ENCODE results near the gene ZNF256. TPM values are rescaled to one million over a fixed set of nuclear protein-coding genes. Genes with fewer than 3 reads are reported as not detected.

ZNF256 gene
- total and polyA plus RNA-seq, 2 of the 13 experiments (the other 11 are each of a cell fraction or from before 2014, with no cell fraction given), result 3.8 to 6.0 TPM

DNA sequence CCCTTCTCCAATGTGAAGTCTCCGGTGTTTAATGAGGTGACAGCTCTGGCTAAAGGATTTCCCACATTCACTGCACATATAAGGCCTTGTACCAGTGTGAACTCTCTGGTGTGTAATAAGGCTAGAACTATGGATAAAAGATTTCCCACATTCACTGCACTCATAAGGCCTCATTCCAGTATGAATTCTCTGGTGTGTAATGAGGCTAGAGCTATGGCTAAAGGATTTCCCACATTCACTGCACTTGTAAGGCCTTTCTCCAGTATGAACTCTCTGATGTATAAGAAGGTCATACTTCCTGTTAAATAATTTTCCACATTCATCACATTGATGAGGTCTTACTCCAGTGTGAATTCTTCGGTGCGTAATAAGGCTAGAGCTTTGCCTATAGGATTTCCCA lies 5.9 kb downstream of the ZNF256 start:
- in situ Hi-C loops (cut with HindIII; ENCODE audit: extremely low pct_ligation_motif_present, low pct_unique_long_range_greater_than_20kb) (no loop called here), intact Hi-C loops (cut with micrococcal nuclease; ENCODE audit: unreplicated experiment) (no loop called here)
- H3K4me3 ChIP-seq (replicated peaks in 1 of 3; ENCODE audit: insufficient read depth in 1 of 3, low read depth in 2 of 3, low read length in 3 of 3), result no peak overlapping the region
- FAIRE-seq, result no peak
- H2AFZ ChIP-seq (ENCODE audit: low read length), result no peak overlapping the region
- ATAC-seq, result no peak
- H3K27me3 ChIP-seq (ENCODE audit: control insufficient read depth in 1 of 2, insufficient read depth in 2 of 2, low read length in 2 of 2), result no peaks in the 10 kb centered on the region
- DNase-seq (ENCODE audit: low spot score), result no peak
- ChIA-PET CTCF (ENCODE audit: low intra/inter-chr PET ratio, low total read pairs) (no interaction called here), POLR2A (no interaction called here)
- H3K27ac ChIP-seq (ENCODE audit: extremely low read length, insufficient read depth, low read length), result no peak overlapping the region
- peaks cover 7 to 37% of the 10 kb centered on the region in 2 experiments; a peak in 4 of 5 replicates for H3K36me3 ChIP-seq (replicated peaks in 1 of 2; ENCODE audit: control insufficient read depth in 1 of 2, insufficient read depth in 2 of 2, low read length in 2 of 2)
- H3K4me1 ChIP-seq (ENCODE audit: insufficient read depth, low read length), result peaks cover 12% of the 10 kb centered on the region
- WGBS (ENCODE audit: low lambda C conversion rate), result 96% methylated on average over 3 of the region's 3 CpGs
- H3K9me3 ChIP-seq (ENCODE audit: low read length), result peaks cover 29% of the 10 kb centered on the region
- no TSS peak for BruUV-seq (replicated peaks)
- no peaks in the 10 kb centered on the region for H4K20me1 ChIP-seq (ENCODE audit: insufficient read depth, low read length)
- H3K4me2 ChIP-seq (ENCODE audit: low read depth, low read length), result no peak overlapping the region
- no peak overlapping the region for H3K9ac ChIP-seq (ENCODE audit: insufficient read depth, low read depth, low read length)
- peaks cover 16% of the 10 kb centered on the region for H3K79me2 ChIP-seq (ENCODE audit: insufficient read depth, low read length)
- TF ChIP-seq, protein P1, sequence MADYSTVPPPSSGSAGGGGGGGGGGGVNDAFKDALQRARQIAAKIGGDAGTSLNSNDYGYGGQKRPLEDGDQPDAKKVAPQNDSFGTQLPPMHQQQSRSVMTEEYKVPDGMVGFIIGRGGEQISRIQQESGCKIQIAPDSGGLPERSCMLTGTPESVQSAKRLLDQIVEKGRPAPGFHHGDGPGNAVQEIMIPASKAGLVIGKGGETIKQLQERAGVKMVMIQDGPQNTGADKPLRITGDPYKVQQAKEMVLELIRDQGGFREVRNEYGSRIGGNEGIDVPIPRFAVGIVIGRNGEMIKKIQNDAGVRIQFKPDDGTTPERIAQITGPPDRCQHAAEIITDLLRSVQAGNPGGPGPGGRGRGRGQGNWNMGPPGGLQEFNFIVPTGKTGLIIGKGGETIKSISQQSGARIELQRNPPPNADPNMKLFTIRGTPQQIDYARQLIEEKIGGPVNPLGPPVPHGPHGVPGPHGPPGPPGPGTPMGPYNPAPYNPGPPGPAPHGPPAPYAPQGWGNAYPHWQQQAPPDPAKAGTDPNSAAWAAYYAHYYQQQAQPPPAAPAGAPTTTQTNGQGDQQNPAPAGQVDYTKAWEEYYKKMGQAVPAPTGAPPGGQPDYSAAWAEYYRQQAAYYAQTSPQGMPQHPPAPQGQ (CRISPR knock-in tag; IDR thresholded peaks at IDR 0.05; ENCODE audit: borderline replicate concordance), result no peak
- TF ChIP-seq JUN (CRISPR knock-in tag; IDR thresholded peaks at IDR 0.05) (no peak), IRX3 (CRISPR knock-in tag; IDR thresholded peaks at IDR 0.05; ENCODE audit: borderline replicate concordance, low read depth) (no peak), PCBP1 (IDR thresholded peaks at IDR 0.05; ENCODE audit: borderline replicate concordance, low read depth, low read length) (no peak), ZNF367 (CRISPR knock-in tag; IDR thresholded peaks at IDR 0.05; ENCODE audit: borderline replicate concordance) (no peak)
- TF ChIP-seq, protein P2, sequence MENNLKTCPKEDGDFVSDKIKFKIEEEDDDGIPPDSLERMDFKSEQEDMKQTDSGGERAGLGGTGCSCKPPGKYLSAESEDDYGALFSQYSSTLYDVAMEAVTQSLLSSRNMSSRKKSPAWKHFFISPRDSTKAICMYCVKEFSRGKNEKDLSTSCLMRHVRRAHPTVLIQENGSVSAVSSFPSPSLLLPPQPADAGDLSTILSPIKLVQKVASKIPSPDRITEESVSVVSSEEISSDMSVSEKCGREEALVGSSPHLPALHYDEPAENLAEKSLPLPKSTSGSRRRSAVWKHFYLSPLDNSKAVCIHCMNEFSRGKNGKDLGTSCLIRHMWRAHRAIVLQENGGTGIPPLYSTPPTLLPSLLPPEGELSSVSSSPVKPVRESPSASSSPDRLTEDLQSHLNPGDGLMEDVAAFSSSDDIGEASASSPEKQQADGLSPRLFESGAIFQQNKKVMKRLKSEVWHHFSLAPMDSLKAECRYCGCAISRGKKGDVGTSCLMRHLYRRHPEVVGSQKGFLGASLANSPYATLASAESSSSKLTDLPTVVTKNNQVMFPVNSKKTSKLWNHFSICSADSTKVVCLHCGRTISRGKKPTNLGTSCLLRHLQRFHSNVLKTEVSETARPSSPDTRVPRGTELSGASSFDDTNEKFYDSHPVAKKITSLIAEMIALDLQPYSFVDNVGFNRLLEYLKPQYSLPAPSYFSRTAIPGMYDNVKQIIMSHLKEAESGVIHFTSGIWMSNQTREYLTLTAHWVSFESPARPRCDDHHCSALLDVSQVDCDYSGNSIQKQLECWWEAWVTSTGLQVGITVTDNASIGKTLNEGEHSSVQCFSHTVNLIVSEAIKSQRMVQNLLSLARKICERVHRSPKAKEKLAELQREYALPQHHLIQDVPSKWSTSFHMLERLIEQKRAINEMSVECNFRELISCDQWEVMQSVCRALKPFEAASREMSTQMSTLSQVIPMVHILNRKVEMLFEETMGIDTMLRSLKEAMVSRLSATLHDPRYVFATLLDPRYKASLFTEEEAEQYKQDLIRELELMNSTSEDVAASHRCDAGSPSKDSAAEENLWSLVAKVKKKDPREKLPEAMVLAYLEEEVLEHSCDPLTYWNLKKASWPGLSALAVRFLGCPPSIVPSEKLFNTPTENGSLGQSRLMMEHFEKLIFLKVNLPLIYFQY (CRISPR knock-in tag; IDR thresholded peaks at IDR 0.05; ENCODE audit: borderline replicate concordance), result no peak
- TF ChIP-seq, protein P3, sequence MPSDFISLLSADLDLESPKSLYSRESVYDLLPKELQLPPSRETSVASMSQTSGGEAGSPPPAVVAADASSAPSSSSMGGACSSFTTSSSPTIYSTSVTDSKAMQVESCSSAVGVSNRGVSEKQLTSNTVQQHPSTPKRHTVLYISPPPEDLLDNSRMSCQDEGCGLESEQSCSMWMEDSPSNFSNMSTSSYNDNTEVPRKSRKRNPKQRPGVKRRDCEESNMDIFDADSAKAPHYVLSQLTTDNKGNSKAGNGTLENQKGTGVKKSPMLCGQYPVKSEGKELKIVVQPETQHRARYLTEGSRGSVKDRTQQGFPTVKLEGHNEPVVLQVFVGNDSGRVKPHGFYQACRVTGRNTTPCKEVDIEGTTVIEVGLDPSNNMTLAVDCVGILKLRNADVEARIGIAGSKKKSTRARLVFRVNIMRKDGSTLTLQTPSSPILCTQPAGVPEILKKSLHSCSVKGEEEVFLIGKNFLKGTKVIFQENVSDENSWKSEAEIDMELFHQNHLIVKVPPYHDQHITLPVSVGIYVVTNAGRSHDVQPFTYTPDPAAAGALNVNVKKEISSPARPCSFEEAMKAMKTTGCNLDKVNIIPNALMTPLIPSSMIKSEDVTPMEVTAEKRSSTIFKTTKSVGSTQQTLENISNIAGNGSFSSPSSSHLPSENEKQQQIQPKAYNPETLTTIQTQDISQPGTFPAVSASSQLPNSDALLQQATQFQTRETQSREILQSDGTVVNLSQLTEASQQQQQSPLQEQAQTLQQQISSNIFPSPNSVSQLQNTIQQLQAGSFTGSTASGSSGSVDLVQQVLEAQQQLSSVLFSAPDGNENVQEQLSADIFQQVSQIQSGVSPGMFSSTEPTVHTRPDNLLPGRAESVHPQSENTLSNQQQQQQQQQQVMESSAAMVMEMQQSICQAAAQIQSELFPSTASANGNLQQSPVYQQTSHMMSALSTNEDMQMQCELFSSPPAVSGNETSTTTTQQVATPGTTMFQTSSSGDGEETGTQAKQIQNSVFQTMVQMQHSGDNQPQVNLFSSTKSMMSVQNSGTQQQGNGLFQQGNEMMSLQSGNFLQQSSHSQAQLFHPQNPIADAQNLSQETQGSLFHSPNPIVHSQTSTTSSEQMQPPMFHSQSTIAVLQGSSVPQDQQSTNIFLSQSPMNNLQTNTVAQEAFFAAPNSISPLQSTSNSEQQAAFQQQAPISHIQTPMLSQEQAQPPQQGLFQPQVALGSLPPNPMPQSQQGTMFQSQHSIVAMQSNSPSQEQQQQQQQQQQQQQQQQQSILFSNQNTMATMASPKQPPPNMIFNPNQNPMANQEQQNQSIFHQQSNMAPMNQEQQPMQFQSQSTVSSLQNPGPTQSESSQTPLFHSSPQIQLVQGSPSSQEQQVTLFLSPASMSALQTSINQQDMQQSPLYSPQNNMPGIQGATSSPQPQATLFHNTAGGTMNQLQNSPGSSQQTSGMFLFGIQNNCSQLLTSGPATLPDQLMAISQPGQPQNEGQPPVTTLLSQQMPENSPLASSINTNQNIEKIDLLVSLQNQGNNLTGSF (CRISPR knock-in tag; IDR thresholded peaks at IDR 0.05), result no peak
- TF ChIP-seq, protein P4, sequence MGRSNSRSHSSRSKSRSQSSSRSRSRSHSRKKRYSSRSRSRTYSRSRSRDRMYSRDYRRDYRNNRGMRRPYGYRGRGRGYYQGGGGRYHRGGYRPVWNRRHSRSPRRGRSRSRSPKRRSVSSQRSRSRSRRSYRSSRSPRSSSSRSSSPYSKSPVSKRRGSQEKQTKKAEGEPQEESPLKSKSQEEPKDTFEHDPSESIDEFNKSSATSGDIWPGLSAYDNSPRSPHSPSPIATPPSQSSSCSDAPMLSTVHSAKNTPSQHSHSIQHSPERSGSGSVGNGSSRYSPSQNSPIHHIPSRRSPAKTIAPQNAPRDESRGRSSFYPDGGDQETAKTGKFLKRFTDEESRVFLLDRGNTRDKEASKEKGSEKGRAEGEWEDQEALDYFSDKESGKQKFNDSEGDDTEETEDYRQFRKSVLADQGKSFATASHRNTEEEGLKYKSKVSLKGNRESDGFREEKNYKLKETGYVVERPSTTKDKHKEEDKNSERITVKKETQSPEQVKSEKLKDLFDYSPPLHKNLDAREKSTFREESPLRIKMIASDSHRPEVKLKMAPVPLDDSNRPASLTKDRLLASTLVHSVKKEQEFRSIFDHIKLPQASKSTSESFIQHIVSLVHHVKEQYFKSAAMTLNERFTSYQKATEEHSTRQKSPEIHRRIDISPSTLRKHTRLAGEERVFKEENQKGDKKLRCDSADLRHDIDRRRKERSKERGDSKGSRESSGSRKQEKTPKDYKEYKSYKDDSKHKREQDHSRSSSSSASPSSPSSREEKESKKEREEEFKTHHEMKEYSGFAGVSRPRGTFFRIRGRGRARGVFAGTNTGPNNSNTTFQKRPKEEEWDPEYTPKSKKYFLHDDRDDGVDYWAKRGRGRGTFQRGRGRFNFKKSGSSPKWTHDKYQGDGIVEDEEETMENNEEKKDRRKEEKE (IDR thresholded peaks at IDR 0.05), result no peak

All from HepG2 (cell line).